ENCODE measurements around the gene TNRC6B. TPM values are rescaled to one million over a fixed set of nuclear protein-coding genes. Genes with fewer than 3 reads are reported as not detected.
A peak's percentile ranks its signal among the peaks of the same experiment; 100 is the strongest.
"Not testable (repeated sequence)": the region's sequence is repeated elsewhere in the genome, so short reads cannot be mapped to it uniquely, and the experiment has no call there.

Gene TNRC6B
- total RNA-seq, 6 experiments from 2014 or later = 13.0 to 27.1 (median 22.7) TPM

DNA sequence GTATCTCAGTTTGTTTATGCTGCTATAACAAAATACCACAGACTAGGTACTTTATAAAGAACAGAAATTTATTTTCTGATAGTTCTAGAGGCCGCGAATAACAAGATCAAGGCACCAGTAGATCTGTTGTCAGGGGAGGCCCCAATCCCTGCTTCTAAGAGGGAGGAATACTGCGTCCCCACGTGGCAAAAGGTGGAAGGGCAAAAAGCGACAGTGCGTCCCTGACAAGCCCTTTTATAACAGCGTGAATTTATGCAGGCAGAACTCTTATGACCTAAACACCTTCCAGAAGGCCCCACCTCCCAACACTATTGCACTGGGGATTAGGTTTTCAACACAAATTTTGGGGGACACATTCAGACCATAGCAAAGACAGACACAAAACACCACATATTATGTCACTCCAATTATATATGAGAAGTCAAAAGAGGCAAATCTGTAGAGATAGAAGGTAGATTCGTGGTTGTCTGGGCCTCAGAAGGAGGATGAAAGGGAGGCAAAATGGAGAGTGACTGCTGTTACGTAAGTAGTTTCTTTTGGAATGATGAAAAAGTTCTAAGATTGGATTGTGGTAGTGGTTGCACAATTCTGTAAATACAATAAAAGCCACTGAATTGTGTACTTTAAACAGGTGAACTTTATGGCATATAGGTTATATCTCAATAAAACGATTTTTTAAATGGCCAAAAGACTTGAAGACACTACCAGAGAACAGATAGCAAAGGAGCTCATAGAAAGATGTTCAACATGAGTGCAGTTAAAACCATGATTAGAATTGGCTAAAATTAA is 30.1 kb upstream of the TNRC6B start:
- intact Hi-C loops (cut with DNase I) = no loop called here
- no peak for ATAC-seq

GRCh38 chr22:40153192-40153591 is 24.5 kb upstream of the TNRC6B start:
- H3K4me3 ChIP-seq = no peak overlapping the region
- 90% methylated on average over 4 of the region's 4 CpGs for WGBS (ENCODE audit: insufficient coverage, low coverage, low lambda C conversion rate, missing lambda C conversion rate)
- intact Hi-C loops (cut with DNase I) = no loop called here

More for the DNA sequence above, 30.1 kb upstream of the TNRC6B start:
- no peak for DNase-seq
- H3K4me3 ChIP-seq = no peak overlapping the region
- H3K36me3 ChIP-seq = no peaks in the 10 kb centered on the region
- H3K27ac ChIP-seq = no peak overlapping the region
- H3K27me3 ChIP-seq = no peaks in the 10 kb centered on the region
- H3K4me1 ChIP-seq = no peaks in the 10 kb centered on the region
- TF ChIP-seq POLR2A (IDR thresholded peaks at IDR 0.05) = no peak
- TF ChIP-seq, protein P1, sequence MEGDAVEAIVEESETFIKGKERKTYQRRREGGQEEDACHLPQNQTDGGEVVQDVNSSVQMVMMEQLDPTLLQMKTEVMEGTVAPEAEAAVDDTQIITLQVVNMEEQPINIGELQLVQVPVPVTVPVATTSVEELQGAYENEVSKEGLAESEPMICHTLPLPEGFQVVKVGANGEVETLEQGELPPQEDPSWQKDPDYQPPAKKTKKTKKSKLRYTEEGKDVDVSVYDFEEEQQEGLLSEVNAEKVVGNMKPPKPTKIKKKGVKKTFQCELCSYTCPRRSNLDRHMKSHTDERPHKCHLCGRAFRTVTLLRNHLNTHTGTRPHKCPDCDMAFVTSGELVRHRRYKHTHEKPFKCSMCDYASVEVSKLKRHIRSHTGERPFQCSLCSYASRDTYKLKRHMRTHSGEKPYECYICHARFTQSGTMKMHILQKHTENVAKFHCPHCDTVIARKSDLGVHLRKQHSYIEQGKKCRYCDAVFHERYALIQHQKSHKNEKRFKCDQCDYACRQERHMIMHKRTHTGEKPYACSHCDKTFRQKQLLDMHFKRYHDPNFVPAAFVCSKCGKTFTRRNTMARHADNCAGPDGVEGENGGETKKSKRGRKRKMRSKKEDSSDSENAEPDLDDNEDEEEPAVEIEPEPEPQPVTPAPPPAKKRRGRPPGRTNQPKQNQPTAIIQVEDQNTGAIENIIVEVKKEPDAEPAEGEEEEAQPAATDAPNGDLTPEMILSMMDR (IDR thresholded peaks at IDR 0.05) = no peak
- WGBS (ENCODE audit: insufficient coverage, low coverage, low lambda C conversion rate, missing lambda C conversion rate) = 80% methylated on average over 9 of the region's 10 CpGs
- no peaks in the 10 kb centered on the region for H3K9me3 ChIP-seq

DNA sequence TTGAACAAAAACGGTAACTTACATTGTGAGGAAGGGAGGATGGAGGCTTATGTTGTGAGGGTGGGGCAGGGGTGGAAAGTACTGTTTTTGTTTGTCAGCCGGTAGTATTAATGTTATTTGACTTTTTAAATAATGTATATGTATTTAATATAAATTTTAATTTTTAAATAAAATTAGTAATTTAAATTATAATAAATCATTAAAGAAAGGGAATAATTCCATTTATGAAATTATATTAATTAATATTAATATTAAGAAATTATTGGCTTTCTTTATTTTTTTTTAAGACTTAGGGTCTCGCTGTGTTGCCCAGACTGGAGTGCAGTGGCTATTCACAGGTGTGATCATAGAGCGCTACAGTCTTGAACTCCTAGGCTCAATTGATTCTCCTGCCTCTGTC is 24.0 kb upstream of the TNRC6B start:
- intact Hi-C loops (cut with DNase I) = no loop called here
- Histone ChIP-seq H3K4me1 (peaks cover 0 to 8% (median 1%) of the 10 kb centered on the region in 4 donors), H3K36me3 (no peaks in the 10 kb centered on the region), H3K27me3 (no peaks in the 10 kb centered on the region), H3K9me3 (no peaks in the 10 kb centered on the region), H3K4me3 (no peak overlapping the region), H3K27ac (no peak overlapping the region)
- no peak for ATAC-seq
- 98% methylated on average over 4 of the region's 4 CpGs for WGBS (ENCODE audit: insufficient coverage, low coverage, low lambda C conversion rate, missing lambda C conversion rate)
- DNase-seq = no peak
- TF ChIP-seq, protein P1 (IDR thresholded peaks at IDR 0.05) = no peak
- no peak for TF ChIP-seq POLR2A (IDR thresholded peaks at IDR 0.05)

More at GRCh38 chr22:40153192-40153591, 24.5 kb upstream of the TNRC6B start:
- Histone ChIP-seq H3K4me1 (peaks cover 0 to 8% (median 1%) of the 10 kb centered on the region in 4 donors), H3K27ac (no peak overlapping the region), H3K27me3 (no peaks in the 10 kb centered on the region), H3K9me3 (no peaks in the 10 kb centered on the region), H3K36me3 (no peaks in the 10 kb centered on the region)
- TF ChIP-seq, protein P1 (IDR thresholded peaks at IDR 0.05) = no peak
- TF ChIP-seq POLR2A (IDR thresholded peaks at IDR 0.05) = no peak
- no peak for ATAC-seq
- no peak for DNase-seq

GRCh38 chr22:40156001-40156516 is 21.7 kb upstream of the TNRC6B start:
- H3K27me3 ChIP-seq = no peaks in the 10 kb centered on the region
- H3K4me3 ChIP-seq = no peak overlapping the region
- no peaks in the 10 kb centered on the region for H3K9me3 ChIP-seq
- intact Hi-C loops (cut with DNase I) = no loop called here
- ATAC-seq (peak; percentile 98 to 99 (median 98)), DNase-seq (peak; percentile 35 to 78 (median 59))
- peak overlapping the region in 2 of 3 donors; percentile 6 to 69 for H3K27ac ChIP-seq
- 32% methylated on average over 7 of the region's 7 CpGs for WGBS (ENCODE audit: insufficient coverage, low coverage, low lambda C conversion rate, missing lambda C conversion rate)
- no peak for TF ChIP-seq POLR2A (IDR thresholded peaks at IDR 0.05)
- TF ChIP-seq, protein P1 (IDR thresholded peaks at IDR 0.05) = peak in 3 of 4 donors; percentile 21 to 37 (median 31)
- H3K4me1 ChIP-seq = peaks cover 0 to 11% (median 1%) of the 10 kb centered on the region in 4 donors
- H3K36me3 ChIP-seq = no peaks in the 10 kb centered on the region

DNA sequence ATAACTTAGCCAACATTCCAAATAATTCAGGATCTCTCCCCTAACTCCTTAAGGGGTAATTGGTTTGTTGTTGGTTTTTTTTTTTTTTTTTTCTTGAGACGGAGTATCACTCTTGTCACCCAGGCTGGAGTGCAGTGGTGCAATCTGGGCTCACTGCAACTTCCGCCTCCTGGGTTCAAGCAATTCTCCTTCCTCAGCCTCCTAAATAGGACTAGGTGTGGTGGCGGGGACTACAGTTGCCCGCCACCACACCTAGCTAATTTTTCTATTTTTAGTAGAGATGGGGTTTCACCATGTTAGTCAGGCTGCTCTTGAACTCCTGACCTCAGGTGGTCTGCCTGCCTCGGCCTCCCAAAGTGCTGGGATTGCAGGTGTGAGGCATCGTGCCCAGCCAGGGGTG is 21.0 kb upstream of the TNRC6B start:
- DNase-seq; H3K27me3 ChIP-seq; H3K27ac ChIP-seq; H3K36me3 ChIP-seq; H3K9me3 ChIP-seq; ATAC-seq; intact Hi-C loops (cut with DNase I); H3K4me3 ChIP-seq: not testable (repeated sequence)
- 70% methylated on average over 3 of the region's 6 CpGs for WGBS (ENCODE audit: insufficient coverage, low coverage, low lambda C conversion rate, missing lambda C conversion rate)
- peaks cover 0 to 11% (median 1%) of the 10 kb centered on the region in 4 donors for H3K4me1 ChIP-seq

Measured in right lobe of liver (tissue), 6 donors.